UCSD-AML1 (cell line): ENCODE measurements around the gene CSNK2A2.
A peak's percentile ranks its signal among the peaks of the same experiment; 100 is the strongest.

Source experiments
- DNase-seq: peaks from one replicate; lab custom pipeline; 2025; ENCODE audit not compliant: unreplicated experiment; lab: John Stamatoyannopoulos, UW

CSNK2A2 gene

GRCh38 chr16:58114827-58115825 lies 82.8 kb downstream of the CSNK2A2 start:
- DNase-seq: no peak

- peak; percentile 50 for DNase-seq
Observed at GRCh38 chr16:58111302-58111627, 86.6 kb downstream of the CSNK2A2 start.

- no peak for DNase-seq
Observed at GRCh38 chr16:58110571-58111301, 87.2 kb downstream of the CSNK2A2 start.

- no peak for DNase-seq
Observed at GRCh38 chr16:58109881-58110280, 88.0 kb downstream of the CSNK2A2 start.

GRCh38 chr16:58109330-58109729 lies 88.6 kb downstream of the CSNK2A2 start:
- DNase-seq: peak; percentile 51
